Urothelium cell line (cell line): ENCODE data around the gene EFCAB8.

Source experiments
- DNase-seq: peaks from one replicate; pipeline ENCODE4 v3.0.0; 2011; ENCODE audit warnings: low spot score, mixed read lengths
- FAIRE-seq: peaks from 2 replicates; lab custom pipeline; 2011; peaks lifted over from hg19 to GRCh38; lab: Jason Lieb, UNC

EFCAB8 gene

GRCh38 chr20:32980990-32981389, 122.3 kb downstream of the EFCAB8 start:
- no peak for DNase-seq
- no peak for FAIRE-seq

GRCh38 chr20:32982617-32983458, 124.1 kb downstream of the EFCAB8 start:
- FAIRE-seq (no peak), DNase-seq (no peak)

GRCh38 chr20:32983459-32984112, 124.9 kb downstream of the EFCAB8 start:
- FAIRE-seq, result no peak

GRCh38 chr20:32984196-32984595, 125.5 kb downstream of the EFCAB8 start:
- DNase-seq (no peak), FAIRE-seq (no peak)

More at GRCh38 chr20:32983459-32984112, 124.9 kb downstream of the EFCAB8 start:
- no peak for DNase-seq

- DNase-seq, result no peak
- no peak for FAIRE-seq
Measured at GRCh38 chr20:32984631-32985354, 126.1 kb downstream of the EFCAB8 start.

GRCh38 chr20:32985596-32985995, 126.9 kb downstream of the EFCAB8 start:
- DNase-seq (no peak), FAIRE-seq (peak; percentile 77)

GRCh38 chr20:32986331-32986966, 127.7 kb downstream of the EFCAB8 start:
- FAIRE-seq (no peak), DNase-seq (no peak)

- FAIRE-seq (no peak), DNase-seq (no peak)
Measured at GRCh38 chr20:32987044-32987825, 128.5 kb downstream of the EFCAB8 start.

- FAIRE-seq, result no peak
- DNase-seq, result no peak
Measured at GRCh38 chr20:32988008-32988407, 129.3 kb downstream of the EFCAB8 start.

- FAIRE-seq, result no peak
- DNase-seq, result no peak
Measured at GRCh38 chr20:32989507-32990283, 131.0 kb downstream of the EFCAB8 start.

GRCh38 chr20:32990426-32990825, 131.7 kb downstream of the EFCAB8 start:
- DNase-seq, result no peak
- no peak for FAIRE-seq

- DNase-seq, result no peak
- no peak for FAIRE-seq
Measured at GRCh38 chr20:32991383-32991782, 132.7 kb downstream of the EFCAB8 start.

GRCh38 chr20:32991792-32992641, 133.3 kb downstream of the EFCAB8 start:
- no peak for DNase-seq
- no peak for FAIRE-seq

- FAIRE-seq, result no peak
- DNase-seq, result no peak
Measured at GRCh38 chr20:32993496-32994050, 134.8 kb downstream of the EFCAB8 start.

- FAIRE-seq (no peak), DNase-seq (no peak)
Measured at GRCh38 chr20:32995802-32996201, 137.1 kb downstream of the EFCAB8 start.

GRCh38 chr20:32997431-32997830, 138.7 kb downstream of the EFCAB8 start:
- DNase-seq (no peak), FAIRE-seq (no peak)

- FAIRE-seq (no peak), DNase-seq (no peak)
Measured at GRCh38 chr20:32999603-33000250, 141.0 kb downstream of the EFCAB8 start.
